HCT116 (cell line): ENCODE data around the gene STEAP1. TPM values are rescaled to one million over a fixed set of nuclear protein-coding genes. Genes with fewer than 3 reads are reported as not detected.

Source experiments
- ATAC-seq: fragments of 200-7000 bp; cut with Tn5 transposase; 2 replicates; pipeline ENCODE4 v1.9.1; 2020; ENCODE audit warnings: mild to moderate bottlenecking, moderate library complexity
- BruUV-seq: library from RNA; stranded (reverse); fragments of 400-500 nt; replicated peaks from 2 replicates; lab custom pipeline; 2021; lab: Mats Ljungman, UMichigan
- CTCF ChIA-PET: fragments of 300-600 bp; sonication (Branson Sonifier 250); formaldehyde crosslinking; loops from one replicate; lab custom pipeline; 2021; ENCODE audit warnings: antibody characterized with exemption; lab: Charles Lee
- POLR2A ChIA-PET: fragments of 300-600, 350-600 bp; sonication (Branson Sonifier 250); formaldehyde crosslinking; loops from one replicate; lab custom pipeline; 2021; ENCODE audit warnings: antibody characterized with exemption; lab: Charles Lee
- RAD21 ChIA-PET, 2 experiments: fragments of 300-600 bp; sonication (Branson Sonifier 250); formaldehyde crosslinking; loops; one replicate each; lab custom pipeline; 2023; ENCODE audit warnings: low total read pairs in 2 of 2; ENCODE audit not compliant: uncharacterized antibody in 2 of 2, unreplicated experiment in 2 of 2, low non-redundant PET in 1 of 2; lab: Charles Lee
- DNase-seq: peaks from one replicate; pipeline ENCODE4 v3.0.0-alpha.2; 2010; ENCODE audit warnings: low read depth, low spot score
- H2AFZ ChIP-seq: fragments of 200-600 bp; shearing (Covaris generic), sonication (generic); 2 replicates; pipeline ENCODE4 v1.6.1; 2017; ENCODE audit warnings: low read depth, mixed run types, mixed read lengths, antibody characterized with exemption, low read length; ENCODE audit not compliant: poor library complexity, severe bottlenecking
- H3K27ac ChIP-seq: 2 replicates; pipeline ENCODE4 v1.5.1; 2012; ENCODE audit warnings: low read depth, low read length
- H3K27me3 ChIP-seq: fragments of 200-600 bp; sonication (generic); 2 replicates; pipeline ENCODE4 v1.6.1; 2016; ENCODE audit warnings: mixed run types, low read length, mixed read lengths; ENCODE audit not compliant: insufficient read depth
- H3K36me3 ChIP-seq, 2 experiments: fragments of 200-500 bp in 1 of 2; fragments of 200-600 bp in 1 of 2; sonication (Bioruptor generic) in 1 of 2; sonication (generic) in 1 of 2; 2 replicates each; pipeline versions ENCODE4 v1.5.1 to v1.6.1; 2014 to 2016; ENCODE audit warnings: low read length in 2 of 2, inconsistent platforms in 1 of 2, mixed read lengths in 1 of 2, mixed run types in 1 of 2; ENCODE audit not compliant: insufficient read depth in 2 of 2, control insufficient read depth in 1 of 2
- H3K4me1 ChIP-seq, 2 experiments: fragments of 200-600 bp in 1 of 2; sonication (generic) in 1 of 2; 2 replicates each; pipeline versions ENCODE4 v1.5.1 to v1.6.1; 2012 to 2017; ENCODE audit warnings: low read length in 2 of 2, inconsistent platforms in 1 of 2, mild to moderate bottlenecking in 1 of 2, mixed read lengths in 1 of 2, mixed run types in 1 of 2, moderate library complexity in 1 of 2; ENCODE audit not compliant: insufficient read depth in 2 of 2, control insufficient read depth in 1 of 2
- H3K4me2 ChIP-seq: fragments of 200-600 bp; sonication (generic); 2 replicates; pipeline ENCODE4 v1.6.1; 2017; ENCODE audit warnings: mixed run types, low read length, mixed read lengths
- H3K4me3 ChIP-seq, 2 experiments: fragments of 200-600 bp in 1 of 2; sonication (generic) in 1 of 2; replicated peaks in 1 of 2; 2 replicates each; pipeline ENCODE4 v1.5.1; 2011 to 2016; ENCODE audit warnings: low read length in 2 of 2, control low read depth in 1 of 2, low read depth in 1 of 2, mild to moderate bottlenecking in 1 of 2, mixed read lengths in 1 of 2, mixed run types in 1 of 2
- H3K79me2 ChIP-seq: fragments of 200-600 bp; sonication (generic); 2 replicates; pipeline ENCODE4 v1.6.1; 2017; ENCODE audit warnings: mild to moderate bottlenecking, mixed run types, low read length, moderate library complexity, mixed read lengths; ENCODE audit not compliant: insufficient read depth
- H3K9ac ChIP-seq: fragments of 200-600 bp; sonication (generic); 2 replicates; pipeline ENCODE4 v1.6.1; 2016; ENCODE audit warnings: low read length, mixed read lengths
- H3K9me2 ChIP-seq: fragments of 200-600 bp; sonication (generic), shearing (Covaris generic); 2 replicates; pipeline ENCODE4 v1.6.1; 2017; ENCODE audit warnings: mixed run types, mild to moderate bottlenecking, moderate library complexity; ENCODE audit not compliant: insufficient read depth
- H3K9me3 ChIP-seq, 2 experiments: fragments of 200-500 bp in 1 of 2; fragments of 200-600 bp in 1 of 2; sonication (Bioruptor generic) in 1 of 2; sonication (generic) in 1 of 2; 2 replicates each; pipeline ENCODE4 v1.6.1; 2014 to 2017; ENCODE audit warnings: low read length in 2 of 2, mixed read lengths in 2 of 2, inconsistent platforms in 1 of 2, low read depth in 1 of 2, mild to moderate bottlenecking in 1 of 2, mixed run types in 1 of 2, moderate library complexity in 1 of 2; ENCODE audit not compliant: control insufficient read depth in 1 of 2, insufficient read depth in 1 of 2
- H4K20me1 ChIP-seq: fragments of 200-600 bp; sonication (generic), shearing (Covaris generic); 2 replicates; pipeline ENCODE4 v1.6.1; 2017; ENCODE audit warnings: mixed run types, mild to moderate bottlenecking, moderate library complexity; ENCODE audit not compliant: insufficient read depth
- CBX3 ChIP-seq: IDR thresholded peaks from 2 replicates; pipeline ENCODE4 v1.6.1; 2012; ENCODE audit warnings: low read depth
- EGR1 ChIP-seq: IDR thresholded peaks from 2 replicates; pipeline ENCODE4 v1.6.1; 2012; ENCODE audit warnings: low read depth
- EZH2 ChIP-seq: fragments of 200-600 bp; sonication (generic); IDR thresholded peaks from 2 replicates; pipeline ENCODE4 v1.6.1; 2017; ENCODE audit warnings: antibody characterized with exemption, mixed run types
- FOSL1 ChIP-seq: IDR thresholded peaks from 2 replicates; pipeline ENCODE4 v1.6.1; 2012; ENCODE audit warnings: low read depth
- JUND ChIP-seq: IDR thresholded peaks from 2 replicates; pipeline ENCODE4 v1.6.1; 2012
- POLR2AphosphoS5 ChIP-seq: IDR thresholded peaks from 2 replicates; pipeline ENCODE4 v1.6.1; 2011; ENCODE audit warnings: mild to moderate bottlenecking, low read depth, low read length, moderate library complexity
- SRF ChIP-seq: IDR thresholded peaks from 2 replicates; pipeline ENCODE4 v1.6.1; 2012; ENCODE audit warnings: low read depth
- TCF7L2 ChIP-seq: IDR thresholded peaks from 2 replicates; pipeline ENCODE4 v1.7.0; 2011; ENCODE audit warnings: borderline replicate concordance, inconsistent platforms; ENCODE audit not compliant: insufficient read depth, insufficient read length; ENCODE audit errors: extremely low read depth
- YY1 ChIP-seq: IDR thresholded peaks from 2 replicates; pipeline ENCODE4 v1.6.1; 2011; ENCODE audit warnings: low read length, low read depth, moderate library complexity, mild to moderate bottlenecking; ENCODE audit not compliant: insufficient replicate concordance; ENCODE audit errors: extremely low read depth
- ZNF274 ChIP-seq: fragments of 200-500 bp; sonication (Bioruptor generic); IDR thresholded peaks from 2 replicates; pipeline ENCODE4 v1.6.1; 2014; ENCODE audit warnings: mild to moderate bottlenecking, low read depth, low read length, inconsistent platforms
- intact Hi-C: fragments of 100-400 bp; cut with micrococcal nuclease; formaldehyde crosslinking; loops from 2 replicates; pipeline ENCODE4 v1.10.0; 2022
- total RNA-seq: library from RNA; stranded (reverse); gene quantifications from one replicate; pipeline ENCODE4 v1.2.1, GENCODE V29; 2021; ENCODE audit not compliant: unreplicated experiment
- TF ChIP-seq, protein P1 (sequence below): IDR thresholded peaks from 2 replicates; pipeline ENCODE4 v1.6.1; 2012; ENCODE audit warnings: low read depth
- TF ChIP-seq, protein P2 (sequence below): IDR thresholded peaks from 2 replicates; pipeline ENCODE4 v1.6.1; 2011; ENCODE audit warnings: mild to moderate bottlenecking, low read length, moderate library complexity; ENCODE audit not compliant: insufficient replicate concordance; ENCODE audit errors: extremely low read depth
- TF ChIP-seq, protein P3 (sequence below), 3 experiments: fragments of 200-600 bp in 1 of 3; sonication (generic) in 1 of 3; IDR thresholded peaks in 2 of 3; conservative IDR thresholded peaks in 1 of 3; 2 replicates each; pipeline ENCODE4 v1.5.1; 2012 to 2017; ENCODE audit warnings: low read depth in 2 of 3, low read length in 2 of 3, antibody characterized with exemption in 1 of 3, borderline replicate concordance in 1 of 3, control low read depth in 1 of 3, mild to moderate bottlenecking in 1 of 3, mixed read lengths in 1 of 3, mixed run types in 1 of 3, moderate library complexity in 1 of 3; ENCODE audit not compliant: insufficient read depth in 1 of 3
- TF ChIP-seq, protein P4 (sequence below): IDR thresholded peaks from 2 replicates; pipeline ENCODE4 v1.6.1; 2012

STEAP1 gene
- total RNA-seq, 1 experiment from 2014 or later = 18.8 TPM

DNA sequence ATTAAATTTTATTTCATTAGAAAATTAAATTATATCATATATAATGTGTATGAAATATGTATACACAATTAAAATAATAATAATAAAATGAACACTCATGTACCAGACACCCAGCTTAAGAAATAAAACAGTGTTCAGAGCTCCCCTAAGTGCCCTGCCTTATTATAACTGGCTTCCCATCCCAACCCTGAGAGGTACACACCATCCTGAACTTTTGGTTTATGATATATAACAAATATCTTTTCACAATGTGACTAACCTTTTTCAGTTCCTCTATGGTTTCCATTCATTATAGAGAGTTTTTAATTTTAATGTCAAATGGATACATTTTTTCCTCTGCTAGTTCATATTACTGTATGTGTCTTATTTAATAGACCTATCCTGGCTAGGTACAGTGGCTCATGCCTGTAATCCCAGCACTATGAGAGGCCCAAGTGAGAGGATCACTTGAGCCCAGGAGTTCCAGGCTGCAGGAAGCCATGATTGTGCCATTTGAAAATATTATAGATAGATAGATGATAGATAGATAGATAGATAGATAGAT is 33.3 kb downstream of the STEAP1 start:
- no peaks in the 10 kb centered on the region for H3K9me3 ChIP-seq
- intact Hi-C loops = no loop called here
- no peaks in the 10 kb centered on the region for H3K36me3 ChIP-seq
- no TSS peak for BruUV-seq
- H3K4me1 ChIP-seq = peaks cover 0 to 6% of the 10 kb centered on the region in 2 experiments; a peak in 2 of 4 replicates
- ChIA-PET RAD21 (no interaction called here), POLR2A (interaction anchor here (1.3 kb wide), 1 partner anchor 9 kb away, joined by 4 read pairs; no protein-coding TSS in a partner anchor), CTCF (interaction anchor here (1.6 kb wide), 1 partner anchor 24 kb away, joined by 5 read pairs; the partner anchor contains the start of gene STEAP2)
- no peaks in the 10 kb centered on the region for H3K27me3 ChIP-seq
- ATAC-seq (no peak), DNase-seq (no peak)
- H3K9ac ChIP-seq = no peak overlapping the region
- TF ChIP-seq SRF (no peak), FOSL1 (no peak), YY1 (no peak), TCF7L2 (no peak), EGR1 (no peak), POLR2AphosphoS5 (no peak), JUND (no peak), EZH2 (no peak), ZNF274 (no peak), CBX3 (no peak)
- TF ChIP-seq, protein P1, sequence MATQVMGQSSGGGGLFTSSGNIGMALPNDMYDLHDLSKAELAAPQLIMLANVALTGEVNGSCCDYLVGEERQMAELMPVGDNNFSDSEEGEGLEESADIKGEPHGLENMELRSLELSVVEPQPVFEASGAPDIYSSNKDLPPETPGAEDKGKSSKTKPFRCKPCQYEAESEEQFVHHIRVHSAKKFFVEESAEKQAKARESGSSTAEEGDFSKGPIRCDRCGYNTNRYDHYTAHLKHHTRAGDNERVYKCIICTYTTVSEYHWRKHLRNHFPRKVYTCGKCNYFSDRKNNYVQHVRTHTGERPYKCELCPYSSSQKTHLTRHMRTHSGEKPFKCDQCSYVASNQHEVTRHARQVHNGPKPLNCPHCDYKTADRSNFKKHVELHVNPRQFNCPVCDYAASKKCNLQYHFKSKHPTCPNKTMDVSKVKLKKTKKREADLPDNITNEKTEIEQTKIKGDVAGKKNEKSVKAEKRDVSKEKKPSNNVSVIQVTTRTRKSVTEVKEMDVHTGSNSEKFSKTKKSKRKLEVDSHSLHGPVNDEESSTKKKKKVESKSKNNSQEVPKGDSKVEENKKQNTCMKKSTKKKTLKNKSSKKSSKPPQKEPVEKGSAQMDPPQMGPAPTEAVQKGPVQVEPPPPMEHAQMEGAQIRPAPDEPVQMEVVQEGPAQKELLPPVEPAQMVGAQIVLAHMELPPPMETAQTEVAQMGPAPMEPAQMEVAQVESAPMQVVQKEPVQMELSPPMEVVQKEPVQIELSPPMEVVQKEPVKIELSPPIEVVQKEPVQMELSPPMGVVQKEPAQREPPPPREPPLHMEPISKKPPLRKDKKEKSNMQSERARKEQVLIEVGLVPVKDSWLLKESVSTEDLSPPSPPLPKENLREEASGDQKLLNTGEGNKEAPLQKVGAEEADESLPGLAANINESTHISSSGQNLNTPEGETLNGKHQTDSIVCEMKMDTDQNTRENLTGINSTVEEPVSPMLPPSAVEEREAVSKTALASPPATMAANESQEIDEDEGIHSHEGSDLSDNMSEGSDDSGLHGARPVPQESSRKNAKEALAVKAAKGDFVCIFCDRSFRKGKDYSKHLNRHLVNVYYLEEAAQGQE = no peak
- TF ChIP-seq, protein P2, sequence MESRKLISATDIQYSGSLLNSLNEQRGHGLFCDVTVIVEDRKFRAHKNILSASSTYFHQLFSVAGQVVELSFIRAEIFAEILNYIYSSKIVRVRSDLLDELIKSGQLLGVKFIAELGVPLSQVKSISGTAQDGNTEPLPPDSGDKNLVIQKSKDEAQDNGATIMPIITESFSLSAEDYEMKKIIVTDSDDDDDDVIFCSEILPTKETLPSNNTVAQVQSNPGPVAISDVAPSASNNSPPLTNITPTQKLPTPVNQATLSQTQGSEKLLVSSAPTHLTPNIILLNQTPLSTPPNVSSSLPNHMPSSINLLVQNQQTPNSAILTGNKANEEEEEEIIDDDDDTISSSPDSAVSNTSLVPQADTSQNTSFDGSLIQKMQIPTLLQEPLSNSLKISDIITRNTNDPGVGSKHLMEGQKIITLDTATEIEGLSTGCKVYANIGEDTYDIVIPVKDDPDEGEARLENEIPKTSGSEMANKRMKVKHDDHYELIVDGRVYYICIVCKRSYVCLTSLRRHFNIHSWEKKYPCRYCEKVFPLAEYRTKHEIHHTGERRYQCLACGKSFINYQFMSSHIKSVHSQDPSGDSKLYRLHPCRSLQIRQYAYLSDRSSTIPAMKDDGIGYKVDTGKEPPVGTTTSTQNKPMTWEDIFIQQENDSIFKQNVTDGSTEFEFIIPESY = no peak
- TF ChIP-seq, protein P3, sequence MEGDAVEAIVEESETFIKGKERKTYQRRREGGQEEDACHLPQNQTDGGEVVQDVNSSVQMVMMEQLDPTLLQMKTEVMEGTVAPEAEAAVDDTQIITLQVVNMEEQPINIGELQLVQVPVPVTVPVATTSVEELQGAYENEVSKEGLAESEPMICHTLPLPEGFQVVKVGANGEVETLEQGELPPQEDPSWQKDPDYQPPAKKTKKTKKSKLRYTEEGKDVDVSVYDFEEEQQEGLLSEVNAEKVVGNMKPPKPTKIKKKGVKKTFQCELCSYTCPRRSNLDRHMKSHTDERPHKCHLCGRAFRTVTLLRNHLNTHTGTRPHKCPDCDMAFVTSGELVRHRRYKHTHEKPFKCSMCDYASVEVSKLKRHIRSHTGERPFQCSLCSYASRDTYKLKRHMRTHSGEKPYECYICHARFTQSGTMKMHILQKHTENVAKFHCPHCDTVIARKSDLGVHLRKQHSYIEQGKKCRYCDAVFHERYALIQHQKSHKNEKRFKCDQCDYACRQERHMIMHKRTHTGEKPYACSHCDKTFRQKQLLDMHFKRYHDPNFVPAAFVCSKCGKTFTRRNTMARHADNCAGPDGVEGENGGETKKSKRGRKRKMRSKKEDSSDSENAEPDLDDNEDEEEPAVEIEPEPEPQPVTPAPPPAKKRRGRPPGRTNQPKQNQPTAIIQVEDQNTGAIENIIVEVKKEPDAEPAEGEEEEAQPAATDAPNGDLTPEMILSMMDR (IDR thresholded peaks at IDR 0.05 in 2 of 3, conservative IDR thresholded peaks at IDR 0.05 in 1 of 3; ENCODE audit: borderline replicate concordance in 1 of 3, insufficient read depth in 1 of 3, low read depth in 2 of 3, low read length in 2 of 3) = no peak
- TF ChIP-seq, protein P4, sequence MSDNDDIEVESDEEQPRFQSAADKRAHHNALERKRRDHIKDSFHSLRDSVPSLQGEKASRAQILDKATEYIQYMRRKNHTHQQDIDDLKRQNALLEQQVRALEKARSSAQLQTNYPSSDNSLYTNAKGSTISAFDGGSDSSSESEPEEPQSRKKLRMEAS = no peak
- H3K79me2 ChIP-seq = no peaks in the 10 kb centered on the region
- H3K9me2 ChIP-seq = no peaks in the 10 kb centered on the region
- no peaks in the 10 kb centered on the region for H4K20me1 ChIP-seq
- no peak overlapping the region for H3K4me3 ChIP-seq
- no peak overlapping the region for H3K4me2 ChIP-seq
- H2AFZ ChIP-seq = peak overlapping the region; percentile 36
- no peak overlapping the region for H3K27ac ChIP-seq
